OCI-LY3 (cell line): Measurements from ENCODE around the gene TMEM252.

Source experiments
- H2AFZ ChIP-seq: fragments of 200-600, 300-600 bp; shearing (Covaris generic); 2 replicates; pipeline ENCODE4 v1.6.0; 2014; ENCODE audit warnings: antibody characterized with exemption, low read depth, low read length
- H3K27ac ChIP-seq: fragments of 200-600, 300-600 bp; sonication (generic); 2 replicates; pipeline ENCODE4 v1.5.1; 2014; ENCODE audit warnings: mild to moderate bottlenecking, low read length, moderate library complexity, mixed read lengths
- H3K27me3 ChIP-seq: fragments of 200-600, 300-600 bp; sonication (generic); 2 replicates; pipeline ENCODE4 v1.6.1; 2014; ENCODE audit warnings: low read depth, low read length, mixed read lengths
- H3K36me3 ChIP-seq: fragments of 200-600, 300-600 bp; sonication (generic); replicated peaks from 2 replicates; pipeline ENCODE3; 2014; ENCODE audit warnings: low read depth, low read length, mixed read lengths
- H3K4me1 ChIP-seq: fragments of 300-600, 200-600 bp; sonication (generic); 2 replicates; pipeline ENCODE4 v1.6.1; 2014; ENCODE audit warnings: low read length, mixed read lengths
- H3K4me2 ChIP-seq: fragments of 200-600, 300-600 bp; sonication (generic); 2 replicates; pipeline ENCODE4 v1.6.1; 2014; ENCODE audit warnings: low read length, mixed read lengths
- H3K4me3 ChIP-seq: fragments of 300-600, 200-600 bp; sonication (generic); 2 replicates; pipeline ENCODE4 v1.5.1; 2014; ENCODE audit warnings: antibody characterized with exemption, mild to moderate bottlenecking, low read length, moderate library complexity
- H3K79me2 ChIP-seq: fragments of 300-600, 200-600 bp; shearing (Covaris generic); 2 replicates; pipeline ENCODE4 v1.6.1; 2014; ENCODE audit warnings: mild to moderate bottlenecking, low read length, mixed read lengths
- H3K9ac ChIP-seq: fragments of 300-600, 200-600 bp; shearing (Covaris generic); 2 replicates; pipeline ENCODE4 v1.6.0; 2014; ENCODE audit warnings: mild to moderate bottlenecking, low read length, moderate library complexity
- H3K9me3 ChIP-seq: fragments of 200-600, 300-600 bp; shearing (Covaris generic); 2 replicates; pipeline ENCODE4 v1.6.1; 2014; ENCODE audit warnings: low read length, mixed read lengths; ENCODE audit not compliant: insufficient read depth
- H4K20me1 ChIP-seq: fragments of 200-600, 300-600 bp; sonication (generic); 2 replicates; pipeline ENCODE4 v1.6.1; 2016; ENCODE audit warnings: low read length, mixed read lengths; ENCODE audit not compliant: insufficient read depth
- EZH2phosphoT487 ChIP-seq: fragments of 200-600 bp; shearing (Covaris generic); IDR thresholded peaks from 2 replicates; pipeline ENCODE4 v1.6.1; 2018; ENCODE audit warnings: antibody characterized with exemption, mixed run types, low read depth
- TF ChIP-seq, protein P1 (sequence below): fragments of 200-600, 300-600 bp; sonication (generic); IDR thresholded peaks from 2 replicates; pipeline ENCODE4 v1.5.1; 2014; ENCODE audit warnings: antibody characterized with exemption, low read length, low read depth

The TMEM252 gene

DNA sequence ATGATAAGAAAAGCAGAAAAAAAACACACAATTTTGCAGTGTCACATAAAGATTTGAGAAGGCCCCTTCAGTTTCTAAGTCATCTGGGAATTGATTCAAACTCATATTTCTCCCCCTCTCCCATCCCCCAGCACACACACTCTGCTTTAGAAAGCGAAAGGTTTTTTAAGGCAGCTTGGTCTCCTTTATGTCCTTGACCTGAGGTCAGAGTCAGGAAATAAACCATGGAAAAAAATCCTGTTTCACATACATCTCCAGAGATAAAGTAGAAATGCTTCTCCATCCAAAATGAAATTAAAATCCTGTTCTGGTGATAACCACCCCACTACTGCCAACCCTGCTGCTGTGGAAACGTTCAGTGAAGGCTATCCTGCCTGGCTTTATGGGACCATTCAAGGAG is 52.6 kb downstream of the TMEM252 start:
- H3K27ac ChIP-seq = no peak overlapping the region
- peaks cover 10% of the 10 kb centered on the region for H3K27me3 ChIP-seq
- H3K4me1 ChIP-seq = no peaks in the 10 kb centered on the region
- H3K4me3 ChIP-seq = no peak overlapping the region
- no peak for TF ChIP-seq EZH2phosphoT487
- TF ChIP-seq, protein P1, sequence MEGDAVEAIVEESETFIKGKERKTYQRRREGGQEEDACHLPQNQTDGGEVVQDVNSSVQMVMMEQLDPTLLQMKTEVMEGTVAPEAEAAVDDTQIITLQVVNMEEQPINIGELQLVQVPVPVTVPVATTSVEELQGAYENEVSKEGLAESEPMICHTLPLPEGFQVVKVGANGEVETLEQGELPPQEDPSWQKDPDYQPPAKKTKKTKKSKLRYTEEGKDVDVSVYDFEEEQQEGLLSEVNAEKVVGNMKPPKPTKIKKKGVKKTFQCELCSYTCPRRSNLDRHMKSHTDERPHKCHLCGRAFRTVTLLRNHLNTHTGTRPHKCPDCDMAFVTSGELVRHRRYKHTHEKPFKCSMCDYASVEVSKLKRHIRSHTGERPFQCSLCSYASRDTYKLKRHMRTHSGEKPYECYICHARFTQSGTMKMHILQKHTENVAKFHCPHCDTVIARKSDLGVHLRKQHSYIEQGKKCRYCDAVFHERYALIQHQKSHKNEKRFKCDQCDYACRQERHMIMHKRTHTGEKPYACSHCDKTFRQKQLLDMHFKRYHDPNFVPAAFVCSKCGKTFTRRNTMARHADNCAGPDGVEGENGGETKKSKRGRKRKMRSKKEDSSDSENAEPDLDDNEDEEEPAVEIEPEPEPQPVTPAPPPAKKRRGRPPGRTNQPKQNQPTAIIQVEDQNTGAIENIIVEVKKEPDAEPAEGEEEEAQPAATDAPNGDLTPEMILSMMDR = no peak
- no peaks in the 10 kb centered on the region for H3K36me3 ChIP-seq
- H3K79me2 ChIP-seq = no peaks in the 10 kb centered on the region
- no peak overlapping the region for H3K4me2 ChIP-seq
- H4K20me1 ChIP-seq = no peaks in the 10 kb centered on the region
- no peak overlapping the region for H3K9ac ChIP-seq
- no peak overlapping the region for H2AFZ ChIP-seq
- 0 out of 2 replicates have a peak, but pooled peaks cover 9% of the 10 kb centered on the region for H3K9me3 ChIP-seq
